ENCODE measurements around the gene AKTIP. TPM values are rescaled to one million over a fixed set of nuclear protein-coding genes. Genes with fewer than 3 reads are reported as not detected.

The AKTIP gene
- total and polyA plus RNA-seq, 3 donors from 2014 or later: 58.4 to 75.4 (median 75.3) TPM

GRCh38 chr16:53476867-53477266, 26.1 kb downstream of the AKTIP start:
- 81 to 93% methylated on average over 2 of the region's 2 CpGs for WGBS, 2 donors
- no peak overlapping the region for H3K4me3 ChIP-seq
- no peaks in the 10 kb centered on the region for H3K4me1 ChIP-seq
- no peaks in the 10 kb centered on the region for H3K9me3 ChIP-seq
- H3K27ac ChIP-seq: no peak overlapping the region
- no peaks in the 10 kb centered on the region for H3K27me3 ChIP-seq
- intact Hi-C loops (cut with DNase I; ENCODE audit: low total_unique reads): no loop called here
- no peak for DNase-seq
- H3K36me3 ChIP-seq (ENCODE audit: low read depth, missing control alignments): no peaks in the 10 kb centered on the region
- TF ChIP-seq POLR2A (IDR thresholded peaks at IDR 0.05) (no peak), CTCF (IDR thresholded peaks at IDR 0.05) (no peak)

GRCh38 chr16:53465606-53466280, 37.3 kb downstream of the AKTIP start:
- intact Hi-C loops (cut with DNase I; ENCODE audit: low total_unique reads): no loop called here
- H3K4me3 ChIP-seq: no peak overlapping the region
- WGBS, 2 donors: 64 to 70% methylated on average over 6 of the region's 6 CpGs
- H3K4me1 ChIP-seq: no peaks in the 10 kb centered on the region
- TF ChIP-seq POLR2A (IDR thresholded peaks at IDR 0.05) (no peak), CTCF (IDR thresholded peaks at IDR 0.05) (no peak)
- no peaks in the 10 kb centered on the region for H3K9me3 ChIP-seq
- no peak overlapping the region for H3K27ac ChIP-seq
- H3K27me3 ChIP-seq: no peaks in the 10 kb centered on the region
- no peak for DNase-seq
- no peaks in the 10 kb centered on the region for H3K36me3 ChIP-seq (ENCODE audit: low read depth, missing control alignments)

- intact Hi-C loops (cut with DNase I; ENCODE audit: low total_unique reads): no loop called here
- H3K9me3 ChIP-seq: no peaks in the 10 kb centered on the region
- no peaks in the 10 kb centered on the region for H3K36me3 ChIP-seq (ENCODE audit: low read depth, missing control alignments)
- H3K27me3 ChIP-seq: no peaks in the 10 kb centered on the region
- H3K4me1 ChIP-seq: no peaks in the 10 kb centered on the region
- H3K27ac ChIP-seq: no peak overlapping the region
- H3K4me3 ChIP-seq: no peak overlapping the region
- no peak for DNase-seq
- 87 to 90% methylated on average over 8 of the region's 8 CpGs for WGBS, 2 donors
- TF ChIP-seq CTCF (IDR thresholded peaks at IDR 0.05) (no peak), POLR2A (IDR thresholded peaks at IDR 0.05) (no peak)
Observed at GRCh38 chr16:53458635-53459034, 44.4 kb downstream of the AKTIP start.

GRCh38 chr16:53457670-53458069, 45.3 kb downstream of the AKTIP start:
- Histone ChIP-seq H3K27ac (no peak overlapping the region), H3K27me3 (no peaks in the 10 kb centered on the region), H3K4me1 (no peaks in the 10 kb centered on the region), H3K4me3 (no peak overlapping the region), H3K36me3 (ENCODE audit: low read depth, missing control alignments) (no peaks in the 10 kb centered on the region), H3K9me3 (no peaks in the 10 kb centered on the region)
- intact Hi-C loops (cut with DNase I; ENCODE audit: low total_unique reads): no loop called here
- 97% methylated on average over 2 of the region's 2 CpGs for WGBS, 2 donors
- TF ChIP-seq CTCF (IDR thresholded peaks at IDR 0.05) (no peak), POLR2A (IDR thresholded peaks at IDR 0.05) (no peak)
- no peak for DNase-seq

- intact Hi-C loops (cut with DNase I; ENCODE audit: low total_unique reads): no loop called here
- no peaks in the 10 kb centered on the region for H3K4me1 ChIP-seq
- H3K9me3 ChIP-seq: no peaks in the 10 kb centered on the region
- H3K27ac ChIP-seq: no peak overlapping the region
- H3K27me3 ChIP-seq: no peaks in the 10 kb centered on the region
- WGBS, 2 donors: 88 to 96% methylated on average over 2 of the region's 2 CpGs
- H3K4me3 ChIP-seq: no peak overlapping the region
- H3K36me3 ChIP-seq (ENCODE audit: low read depth, missing control alignments): no peaks in the 10 kb centered on the region
- DNase-seq: no peak
- TF ChIP-seq CTCF (IDR thresholded peaks at IDR 0.05) (no peak), POLR2A (IDR thresholded peaks at IDR 0.05) (no peak)
Observed at GRCh38 chr16:53456625-53457024, 46.4 kb downstream of the AKTIP start.
